HUES64 (cell line): ENCODE results near the gene TRHDE.
"Not testable (repeated sequence)": the region's sequence is repeated elsewhere in the genome, so short reads cannot be mapped to it uniquely, and the experiment has no call there.

Experiments
- H3K27ac ChIP-seq: 2 replicates; pipeline ENCODE4 v1.7.0; 2013; ENCODE audit warnings: low read depth, low read length, inconsistent platforms
- H3K27me3 ChIP-seq: 2 replicates; pipeline ENCODE4 v1.6.1; 2013; ENCODE audit warnings: mild to moderate bottlenecking, low read length; ENCODE audit not compliant: insufficient read depth
- H3K36me3 ChIP-seq: 2 replicates; pipeline ENCODE4 v1.6.1; 2013; ENCODE audit warnings: mild to moderate bottlenecking, low read length; ENCODE audit not compliant: insufficient read depth
- H3K4me1 ChIP-seq: 2 replicates; pipeline ENCODE4 v1.6.1; 2013; ENCODE audit warnings: mild to moderate bottlenecking, low read length, moderate library complexity; ENCODE audit not compliant: insufficient read depth
- H3K4me3 ChIP-seq: 2 replicates; pipeline ENCODE4 v1.5.1; 2013; ENCODE audit warnings: mild to moderate bottlenecking, low read length, moderate library complexity
- H3K9ac ChIP-seq: 2 replicates; pipeline ENCODE4 v1.6.1; 2013; ENCODE audit warnings: mild to moderate bottlenecking, low read depth, low read length
- H3K9me3 ChIP-seq: 2 replicates; pipeline ENCODE4 v1.6.1; 2013; ENCODE audit warnings: low read depth, low read length; ENCODE audit not compliant: insufficient read depth
- WGBS: fragments of 150-250, 120-280 bp; methylation state at CpG from one replicate; pipeline ENCODE4 v1.1.7; 2013; ENCODE audit warnings: missing lambda C conversion rate; 5-methylcytosine and 5-hydroxymethylcytosine counted together

TRHDE gene

DNA sequence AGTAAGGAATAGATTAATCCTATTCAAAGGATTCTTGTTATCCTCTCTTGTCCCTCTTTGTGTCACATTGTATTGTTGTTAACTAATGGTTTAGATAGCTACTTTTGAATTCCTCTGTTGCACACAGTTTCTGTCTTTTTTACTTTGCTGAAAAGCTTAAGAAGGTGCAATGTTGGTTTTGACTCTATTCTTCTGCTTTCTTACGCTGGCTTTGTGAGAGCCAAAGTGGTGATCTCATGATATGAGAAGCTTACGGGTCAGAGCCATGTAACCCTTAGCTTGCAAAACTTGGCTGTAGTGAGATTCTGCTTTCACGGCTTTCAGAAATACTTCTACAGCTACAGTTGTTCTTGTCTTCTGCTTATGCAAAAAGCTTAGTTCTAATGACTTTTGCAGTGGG lies 239.7 kb downstream of the TRHDE start:
- no peaks in the 10 kb centered on the region for H3K27me3 ChIP-seq
- no peak overlapping the region for H3K27ac ChIP-seq
- no peak overlapping the region for H3K9ac ChIP-seq
- H3K4me1 ChIP-seq, result peaks cover 5% of the 10 kb centered on the region; the same call in 1 of the 2 replicates
- H3K4me3 ChIP-seq, result no peak overlapping the region
- H3K9me3 ChIP-seq, result no peaks in the 10 kb centered on the region
- no peaks in the 10 kb centered on the region for H3K36me3 ChIP-seq
- WGBS, result 80% methylated on average over 3 of the region's 3 CpGs

DNA sequence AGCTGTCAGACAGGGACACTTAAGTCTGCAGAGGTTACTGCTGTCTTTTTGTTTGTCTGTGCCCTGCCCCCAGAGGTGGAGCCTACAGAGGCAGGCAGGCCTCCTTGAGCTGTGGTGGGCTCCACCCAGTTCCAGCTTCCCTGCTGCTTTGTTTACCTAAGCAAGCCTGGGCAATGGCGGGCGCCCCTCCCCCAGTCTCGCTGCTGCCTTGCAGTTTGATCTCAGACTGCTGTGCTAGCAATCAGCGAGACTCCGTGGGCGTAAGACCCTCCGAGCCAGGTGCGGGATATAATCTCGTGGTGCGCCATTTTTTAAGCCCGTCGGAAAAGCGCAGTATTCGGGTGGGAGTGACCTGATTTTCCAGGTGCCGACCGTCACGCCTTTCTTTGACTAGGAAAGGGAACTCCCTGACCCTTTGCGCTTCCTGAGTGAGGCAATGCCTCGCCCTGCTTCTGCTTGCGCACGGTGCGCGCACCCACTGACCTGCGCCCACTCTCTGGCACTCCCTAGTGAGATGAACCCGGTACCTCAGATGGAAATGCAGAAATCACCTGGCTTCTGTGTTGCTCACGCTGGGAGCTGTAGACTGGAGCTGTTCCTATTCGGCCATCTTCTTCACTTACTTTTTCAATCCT lies 248.0 kb downstream of the TRHDE start:
- H3K36me3 ChIP-seq, H3K27me3 ChIP-seq, H3K27ac ChIP-seq, H3K9ac ChIP-seq, H3K9me3 ChIP-seq, H3K4me1 ChIP-seq, H3K4me3 ChIP-seq: not testable (repeated sequence)
- WGBS, result 89% methylated on average over 27 of the region's 27 CpGs

DNA sequence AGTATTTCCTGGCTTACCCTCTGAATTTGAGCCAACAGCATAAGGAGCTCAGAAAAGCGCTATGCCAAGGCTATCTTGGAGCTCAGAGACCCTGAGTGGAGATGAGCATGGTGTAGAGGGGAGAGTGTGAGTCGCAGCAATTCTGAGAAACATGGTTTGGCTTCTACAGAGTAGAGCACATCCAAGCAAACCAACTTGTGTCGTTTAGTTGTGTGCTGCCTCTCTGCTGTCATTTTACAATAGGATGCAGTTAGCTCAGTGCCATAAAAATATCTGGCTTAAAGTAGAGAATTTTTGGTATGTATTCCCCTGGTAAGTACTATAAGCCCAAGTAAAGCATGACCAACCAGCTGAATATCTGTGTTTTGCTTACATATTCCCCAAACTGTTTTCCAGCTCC lies 249.2 kb downstream of the TRHDE start:
- H3K9me3 ChIP-seq, result no peaks in the 10 kb centered on the region
- H3K36me3 ChIP-seq, result no peaks in the 10 kb centered on the region
- H3K27me3 ChIP-seq, result no peaks in the 10 kb centered on the region
- H3K4me3 ChIP-seq, result no peak overlapping the region
- no peak overlapping the region for H3K9ac ChIP-seq
- H3K4me1 ChIP-seq, result no peaks in the 10 kb centered on the region
- H3K27ac ChIP-seq, result no peak overlapping the region
- 74% methylated on average over 3 of the region's 3 CpGs for WGBS

DNA sequence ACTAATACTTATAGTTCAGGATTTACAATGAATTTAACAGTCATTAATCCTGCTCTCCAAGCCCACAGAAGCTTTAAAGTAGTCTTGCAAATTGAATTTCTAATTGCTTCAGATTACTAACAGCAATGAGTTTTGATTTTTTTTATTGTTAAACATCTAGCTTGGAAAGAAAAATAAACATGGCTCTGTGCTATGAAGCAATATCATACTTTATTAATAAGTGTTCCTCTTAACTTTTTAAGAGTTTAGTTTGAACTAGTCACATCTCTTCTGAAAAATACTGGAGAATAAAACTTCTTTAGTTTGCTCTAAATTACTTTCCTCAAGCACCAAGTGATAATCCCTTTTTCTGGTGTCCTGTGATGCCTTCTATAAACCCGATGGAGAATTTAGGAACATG lies 250.2 kb downstream of the TRHDE start:
- Histone ChIP-seq H3K9ac (no peak overlapping the region), H3K9me3 (no peaks in the 10 kb centered on the region), H3K4me3 (no peak overlapping the region), H3K27me3 (no peaks in the 10 kb centered on the region), H3K4me1 (no peaks in the 10 kb centered on the region), H3K27ac (no peak overlapping the region), H3K36me3 (no peaks in the 10 kb centered on the region)
- 96% methylated on average over 1 of the region's 1 CpG for WGBS

DNA sequence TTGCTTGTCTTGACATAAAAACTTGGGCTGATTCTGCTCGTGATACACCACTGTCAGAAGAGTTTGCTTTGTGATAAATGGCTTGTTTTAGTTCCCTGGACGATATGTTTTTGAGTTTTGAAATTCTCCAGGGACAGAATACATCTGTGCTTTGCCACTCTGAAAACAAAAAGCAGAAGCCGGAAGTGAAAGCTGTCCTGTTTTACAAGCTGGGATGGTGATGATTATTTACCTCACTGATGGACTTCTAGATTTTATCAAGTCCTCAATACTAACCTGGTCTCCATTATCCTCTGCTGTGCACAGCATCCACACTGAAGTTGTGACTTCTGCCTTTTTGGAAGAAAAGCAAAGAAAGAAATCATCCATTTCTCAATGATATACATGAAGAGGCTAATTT lies 251.6 kb downstream of the TRHDE start:
- Histone ChIP-seq H3K36me3 (no peaks in the 10 kb centered on the region), H3K9me3 (no peaks in the 10 kb centered on the region), H3K27ac (no peak overlapping the region), H3K27me3 (no peaks in the 10 kb centered on the region), H3K9ac (no peak overlapping the region), H3K4me3 (no peak overlapping the region), H3K4me1 (no peaks in the 10 kb centered on the region)
- WGBS, result 89% methylated on average over 3 of the region's 3 CpGs

DNA sequence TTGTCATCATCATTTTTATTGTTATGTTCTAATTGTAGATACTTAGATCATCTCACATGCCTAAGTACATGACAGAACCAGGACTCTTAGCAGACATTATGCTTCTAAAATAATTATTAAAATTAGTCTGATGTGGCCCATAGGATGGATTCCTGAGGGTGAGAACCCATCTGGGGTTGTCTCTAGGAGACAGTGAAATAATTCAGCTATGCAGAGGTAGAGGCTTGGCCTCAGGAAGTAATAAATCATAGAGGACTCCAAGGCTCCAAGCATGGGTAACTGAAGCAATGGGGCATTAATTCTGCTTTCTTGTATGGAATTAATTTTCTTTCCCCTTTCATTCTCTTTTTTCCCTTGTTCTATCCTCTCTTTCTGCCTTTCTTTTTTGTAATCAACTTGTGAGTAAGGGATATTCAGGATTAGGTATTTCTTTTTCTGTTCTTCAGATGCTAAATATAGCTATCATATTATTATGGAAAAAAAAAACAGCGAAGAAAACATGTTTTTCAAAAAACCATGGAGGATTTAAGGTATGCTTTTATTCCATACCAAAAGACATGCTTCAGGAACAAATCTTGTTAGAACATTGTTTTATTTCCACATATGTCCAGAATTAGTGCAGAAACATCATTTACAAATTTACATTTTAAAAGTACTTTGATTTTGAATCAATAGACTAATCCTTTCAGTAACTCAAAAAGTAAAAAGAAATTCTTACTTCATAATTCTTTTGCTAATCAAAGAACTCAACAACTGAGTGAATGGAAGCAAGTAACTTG lies 263.2 kb downstream of the TRHDE start:
- no peak overlapping the region for H3K27ac ChIP-seq
- H3K36me3 ChIP-seq, result no peaks in the 10 kb centered on the region
- no peaks in the 10 kb centered on the region for H3K27me3 ChIP-seq
- no peak overlapping the region for H3K4me3 ChIP-seq
- H3K9ac ChIP-seq, result no peak overlapping the region
- no peaks in the 10 kb centered on the region for H3K9me3 ChIP-seq
- H3K4me1 ChIP-seq, result peaks cover 29% of the 10 kb centered on the region
- no CpG with 5 or more reads among the region's 1 CpG for WGBS

DNA sequence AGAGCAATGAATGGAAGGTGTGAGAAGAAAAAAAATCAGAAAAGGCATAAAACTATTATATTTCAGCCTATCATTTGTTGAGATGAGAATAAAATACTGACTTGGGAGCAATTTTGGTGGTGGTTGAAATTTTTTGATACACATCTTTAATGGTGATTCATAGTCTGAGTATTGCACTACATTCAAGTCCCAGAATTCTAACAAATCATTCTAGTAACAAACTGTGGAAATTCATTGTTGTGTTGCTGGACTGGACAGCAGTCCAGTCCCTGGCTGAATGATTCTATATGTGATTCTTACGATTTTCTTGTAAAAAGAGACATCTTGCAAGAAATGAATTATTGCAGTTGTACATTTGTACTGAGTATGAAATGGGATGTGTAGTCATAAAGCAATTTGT lies 268.6 kb downstream of the TRHDE start:
- Histone ChIP-seq H3K4me1 (peaks cover 3% of the 10 kb centered on the region; the same call in 1 of the 2 replicates), H3K9ac (no peak overlapping the region), H3K36me3 (no peaks in the 10 kb centered on the region), H3K27me3 (no peaks in the 10 kb centered on the region), H3K4me3 (no peak overlapping the region), H3K27ac (no peak overlapping the region), H3K9me3 (no peaks in the 10 kb centered on the region)
- 86% methylated on average over 1 of the region's 1 CpG for WGBS

DNA sequence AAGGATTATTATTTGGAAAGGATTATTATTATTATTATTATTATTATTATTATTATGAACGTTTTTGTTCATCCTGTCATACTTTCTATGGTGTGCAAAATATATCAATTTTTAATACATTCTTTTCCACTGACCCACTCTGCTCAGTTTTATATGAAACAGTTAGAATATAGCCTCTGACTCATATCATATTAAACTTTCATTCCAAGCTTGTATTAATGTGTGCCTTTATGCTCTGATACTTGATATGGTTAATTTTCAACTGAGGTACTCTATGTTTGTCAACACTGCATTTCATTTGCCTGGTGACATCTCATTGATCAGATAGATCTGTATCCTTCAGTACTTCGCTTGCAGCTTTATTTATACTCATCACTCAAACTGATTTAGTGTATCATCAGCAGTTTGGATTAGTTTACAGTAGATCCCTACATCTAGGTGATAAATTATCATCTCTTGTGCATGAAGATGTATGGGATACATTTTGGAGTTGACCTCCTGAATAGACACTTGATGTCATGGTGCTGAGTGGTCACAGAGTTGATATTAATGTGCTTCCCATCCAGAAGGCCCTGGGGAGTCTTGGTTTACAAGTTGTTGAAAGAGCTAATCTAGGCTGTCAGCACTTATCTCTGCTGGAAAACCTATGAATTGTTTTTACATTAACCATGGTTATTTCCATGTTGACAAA lies 271.8 kb downstream of the TRHDE start:
- H3K4me1 ChIP-seq, result peaks cover 7% of the 10 kb centered on the region
- no peak overlapping the region for H3K9ac ChIP-seq
- H3K9me3 ChIP-seq, result no peaks in the 10 kb centered on the region
- no peak overlapping the region for H3K27ac ChIP-seq
- no peaks in the 10 kb centered on the region for H3K27me3 ChIP-seq
- WGBS, result 100% methylated on average over 1 of the region's 2 CpGs
- H3K4me3 ChIP-seq, result no peak overlapping the region
- no peaks in the 10 kb centered on the region for H3K36me3 ChIP-seq

DNA sequence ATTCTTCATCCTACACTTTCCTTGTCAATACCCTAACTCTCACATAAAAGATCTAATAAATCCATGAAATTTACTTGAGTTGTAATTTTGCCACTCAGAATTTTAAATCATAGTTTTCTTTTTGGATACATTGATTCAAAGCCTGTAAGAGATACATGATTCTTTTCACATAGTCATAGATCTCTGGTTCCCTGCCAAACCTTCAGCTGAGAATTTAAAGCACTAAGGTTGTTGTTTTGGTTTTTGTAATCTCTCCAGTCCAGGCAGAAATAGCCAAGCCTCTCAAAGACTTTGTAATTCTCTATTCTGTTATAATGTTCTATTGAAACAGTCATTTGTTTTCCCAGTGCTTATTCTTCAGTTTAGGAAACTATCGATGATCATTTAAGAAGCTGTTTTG lies 273.9 kb downstream of the TRHDE start:
- Histone ChIP-seq H3K9me3 (no peaks in the 10 kb centered on the region), H3K4me3 (no peak overlapping the region), H3K36me3 (no peaks in the 10 kb centered on the region), H3K4me1 (peaks cover 7% of the 10 kb centered on the region), H3K27me3 (no peaks in the 10 kb centered on the region), H3K9ac (no peak overlapping the region), H3K27ac (no peak overlapping the region)
- WGBS, result 100% methylated on average over 1 of the region's 1 CpG

DNA sequence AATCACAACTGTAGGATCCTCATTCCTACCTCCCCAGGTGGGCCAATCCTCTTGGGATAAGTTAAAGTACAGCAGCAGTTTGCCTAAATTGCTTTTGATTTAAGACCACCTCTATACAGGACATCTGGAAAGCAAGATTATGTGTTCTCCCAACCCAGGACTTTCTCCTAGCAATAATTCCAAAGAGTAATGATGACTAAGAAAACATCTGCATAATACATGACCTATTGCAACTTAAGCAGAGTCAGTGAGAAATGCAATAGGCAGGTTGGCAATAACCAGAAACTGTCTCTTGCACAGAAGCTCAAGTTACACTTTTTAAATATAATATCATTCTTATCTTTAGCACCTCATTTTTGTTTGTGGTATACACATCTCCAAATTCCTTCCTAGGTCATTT lies 275.4 kb downstream of the TRHDE start:
- Histone ChIP-seq H3K4me3 (no peak overlapping the region), H3K4me1 (peaks cover 7% of the 10 kb centered on the region), H3K27ac (no peak overlapping the region), H3K9ac (no peak overlapping the region), H3K27me3 (no peaks in the 10 kb centered on the region), H3K9me3 (no peaks in the 10 kb centered on the region), H3K36me3 (no peaks in the 10 kb centered on the region)

DNA sequence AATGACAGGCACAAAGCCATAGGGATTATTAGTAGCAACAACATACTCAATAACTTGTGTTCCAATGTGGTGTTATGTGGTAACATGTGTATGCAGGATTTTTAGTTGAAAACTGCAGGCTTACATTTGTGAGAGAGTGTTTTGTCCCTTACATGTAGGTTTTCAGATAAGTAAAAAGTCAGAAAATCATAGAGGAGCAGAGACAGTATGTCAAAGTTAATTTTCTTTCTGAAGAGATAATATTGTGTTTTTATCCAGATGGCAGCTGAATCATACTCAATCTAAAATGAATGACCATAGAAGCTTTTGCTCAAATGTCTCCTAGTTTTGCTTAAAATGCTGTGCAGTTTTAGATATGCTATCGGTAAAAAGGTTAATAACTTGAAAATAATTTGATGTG lies 277.0 kb downstream of the TRHDE start:
- WGBS, result 100% methylated on average over 1 of the region's 1 CpG
- Histone ChIP-seq H3K27me3 (no peaks in the 10 kb centered on the region), H3K36me3 (no peaks in the 10 kb centered on the region), H3K4me1 (peaks cover 7% of the 10 kb centered on the region), H3K4me3 (no peak overlapping the region), H3K27ac (no peak overlapping the region), H3K9ac (no peak overlapping the region), H3K9me3 (no peaks in the 10 kb centered on the region)
